Upper lobe of left lung (tissue), 4 donors: Measurements from ENCODE around the gene FAM151A.

ENCODE experiments used
- POLR2A ChIP-seq, 4 donors: fragments of 450-650 bp; IDR thresholded peaks; one replicate each; pipeline ENCODE4 v1.5.1; 2016 to 2017; ENCODE audit warnings: antibody characterized with exemption in 4 of 4, mild to moderate bottlenecking in 2 of 4
- POLR2AphosphoS5 ChIP-seq, 2 donors: sonication (generic); formaldehyde crosslinking; IDR thresholded peaks; one replicate each; pipeline ENCODE4 v1.5.1; 2017; ENCODE audit warnings: antibody characterized with exemption in 2 of 2
- TF ChIP-seq, protein P1 (sequence below), 6 experiments: fragments of 450-650 bp in 4 of 6; fragments of 200-600 bp in 2 of 6; sonication (generic) in 2 of 6; IDR thresholded peaks; one replicate each; pipeline ENCODE4 v1.5.1; 2016 to 2019; ENCODE audit warnings: antibody characterized with exemption in 6 of 6

DNA sequence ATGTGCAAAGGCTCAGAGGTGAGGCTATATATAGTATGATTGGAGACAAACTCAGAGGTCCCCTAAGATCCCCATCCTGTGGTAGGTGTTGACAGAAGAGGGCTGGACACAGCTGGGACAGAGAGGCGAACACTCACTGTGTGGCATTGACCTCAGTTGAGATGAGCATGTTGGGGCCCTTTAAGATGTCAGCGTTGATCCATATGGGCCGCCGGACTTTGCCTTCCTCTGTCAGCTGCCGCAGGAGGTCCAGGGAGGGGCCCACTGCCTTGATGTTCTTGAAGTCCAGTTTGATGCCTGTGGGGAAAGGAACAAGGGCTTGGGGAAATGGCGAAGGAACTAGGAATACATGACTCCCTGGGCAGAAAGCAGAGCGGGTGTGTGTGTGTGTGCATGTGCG lies 8.8 kb downstream of the FAM151A start:
- TF ChIP-seq, protein P1, sequence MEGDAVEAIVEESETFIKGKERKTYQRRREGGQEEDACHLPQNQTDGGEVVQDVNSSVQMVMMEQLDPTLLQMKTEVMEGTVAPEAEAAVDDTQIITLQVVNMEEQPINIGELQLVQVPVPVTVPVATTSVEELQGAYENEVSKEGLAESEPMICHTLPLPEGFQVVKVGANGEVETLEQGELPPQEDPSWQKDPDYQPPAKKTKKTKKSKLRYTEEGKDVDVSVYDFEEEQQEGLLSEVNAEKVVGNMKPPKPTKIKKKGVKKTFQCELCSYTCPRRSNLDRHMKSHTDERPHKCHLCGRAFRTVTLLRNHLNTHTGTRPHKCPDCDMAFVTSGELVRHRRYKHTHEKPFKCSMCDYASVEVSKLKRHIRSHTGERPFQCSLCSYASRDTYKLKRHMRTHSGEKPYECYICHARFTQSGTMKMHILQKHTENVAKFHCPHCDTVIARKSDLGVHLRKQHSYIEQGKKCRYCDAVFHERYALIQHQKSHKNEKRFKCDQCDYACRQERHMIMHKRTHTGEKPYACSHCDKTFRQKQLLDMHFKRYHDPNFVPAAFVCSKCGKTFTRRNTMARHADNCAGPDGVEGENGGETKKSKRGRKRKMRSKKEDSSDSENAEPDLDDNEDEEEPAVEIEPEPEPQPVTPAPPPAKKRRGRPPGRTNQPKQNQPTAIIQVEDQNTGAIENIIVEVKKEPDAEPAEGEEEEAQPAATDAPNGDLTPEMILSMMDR (IDR thresholded peaks at IDR 0.05) = no peak
- no peak for TF ChIP-seq POLR2AphosphoS5 (IDR thresholded peaks at IDR 0.05)
- no peak for TF ChIP-seq POLR2A (IDR thresholded peaks at IDR 0.05)
